GM18909 (cell line): Measurements from ENCODE around the gene SSMEM1.
A peak's percentile ranks its signal among the peaks of the same experiment; 100 is the strongest.
"Not testable (repeated sequence)": the region's sequence is repeated elsewhere in the genome, so short reads cannot be mapped to it uniquely, and the experiment has no call there.

Source experiments
- ATAC-seq: cut with Tn5 transposase; IDR thresholded peaks from one replicate; pipeline ENCODE4 v1.9.1; 2021; ENCODE audit warnings: mild to moderate bottlenecking; ENCODE audit not compliant: unreplicated experiment, poor library complexity

Gene SSMEM1

GRCh38 chr7:130210181-130210935, 2.7 kb downstream of the SSMEM1 start:
- ATAC-seq = no peak

GRCh38 chr7:130213828-130214227, 6.2 kb downstream of the SSMEM1 start:
- no peak for ATAC-seq

- no peak for ATAC-seq
Observed at GRCh38 chr7:130216025-130216424, 8.4 kb downstream of the SSMEM1 start.

- ATAC-seq = no peak
Observed at GRCh38 chr7:130216750-130217149, 9.1 kb downstream of the SSMEM1 start.

- no peak for ATAC-seq
Observed at GRCh38 chr7:130218806-130219620, 11.4 kb downstream of the SSMEM1 start.

GRCh38 chr7:130219871-130220270, 12.2 kb downstream of the SSMEM1 start:
- no peak for ATAC-seq

- ATAC-seq = no peak
Observed at GRCh38 chr7:130221746-130222145, 14.1 kb downstream of the SSMEM1 start.

- no peak for ATAC-seq
Observed at GRCh38 chr7:130223646-130224045, 16.0 kb downstream of the SSMEM1 start.

- no peak for ATAC-seq
Observed at GRCh38 chr7:130224210-130224609, 16.6 kb downstream of the SSMEM1 start.

GRCh38 chr7:130224923-130225322, 17.3 kb downstream of the SSMEM1 start:
- not testable (repeated sequence) for ATAC-seq

- no peak for ATAC-seq
Observed at GRCh38 chr7:130226333-130226732, 18.7 kb downstream of the SSMEM1 start.

GRCh38 chr7:130227883-130228575, 20.4 kb downstream of the SSMEM1 start:
- ATAC-seq = no peak

- ATAC-seq = no peak
Observed at GRCh38 chr7:130228840-130229502, 21.3 kb downstream of the SSMEM1 start.

GRCh38 chr7:130229981-130230380, 22.3 kb downstream of the SSMEM1 start:
- ATAC-seq = not testable (repeated sequence)

GRCh38 chr7:130231792-130232191, 24.1 kb downstream of the SSMEM1 start:
- no peak for ATAC-seq

GRCh38 chr7:130232209-130232608, 24.5 kb downstream of the SSMEM1 start:
- ATAC-seq = no peak

- no peak for ATAC-seq
Observed at GRCh38 chr7:130234078-130234477, 26.4 kb downstream of the SSMEM1 start.

GRCh38 chr7:130236361-130236760, 28.7 kb downstream of the SSMEM1 start:
- not testable (repeated sequence) for ATAC-seq

GRCh38 chr7:130240240-130240639, 32.6 kb downstream of the SSMEM1 start:
- ATAC-seq = no peak

GRCh38 chr7:130242198-130243014, 34.7 kb downstream of the SSMEM1 start:
- ATAC-seq = peak; percentile 63
